ENCODE results near the gene CERS5.

Gene CERS5

GRCh38 chr12:50198829-50199228 lies 31.7 kb upstream of the CERS5 start:
- Histone ChIP-seq H3K4me1 (ENCODE audit: insufficient read depth, low read length) (peaks cover 8% of the 10 kb centered on the region), H3K27ac (ENCODE audit: low read depth, low read length) (no peak overlapping the region), H3K9me3 (ENCODE audit: low read length) (no peaks in the 10 kb centered on the region), H3K36me3 (ENCODE audit: insufficient read depth, low read length) (peaks cover 26% of the 10 kb centered on the region), H3K27me3 (ENCODE audit: control insufficient read depth in 1 of 2, insufficient read depth in 2 of 2, low read length in 2 of 2) (no peaks in the 10 kb centered on the region), H3K9ac (ENCODE audit: low read length) (no peak overlapping the region), H3K4me3 (ENCODE audit: low read depth in 1 of 2, low read length in 2 of 2) (no peak overlapping the region)

GRCh38 chr12:50197297-50197727 lies 30.1 kb upstream of the CERS5 start:
- Histone ChIP-seq H3K4me1 (ENCODE audit: insufficient read depth, low read length) (peaks cover 8% of the 10 kb centered on the region), H3K27ac (ENCODE audit: low read depth, low read length) (no peak overlapping the region), H3K9ac (ENCODE audit: low read length) (no peak overlapping the region), H3K27me3 (ENCODE audit: control insufficient read depth in 1 of 2, insufficient read depth in 2 of 2, low read length in 2 of 2) (no peaks in the 10 kb centered on the region), H3K36me3 (ENCODE audit: insufficient read depth, low read length) (peaks cover 32% of the 10 kb centered on the region), H3K4me3 (ENCODE audit: low read depth in 1 of 2, low read length in 2 of 2) (no peak overlapping the region), H3K9me3 (ENCODE audit: low read length) (no peaks in the 10 kb centered on the region)

GRCh38 chr12:50196537-50196936 lies 29.4 kb upstream of the CERS5 start:
- H3K4me3 ChIP-seq (ENCODE audit: low read depth in 1 of 2, low read length in 2 of 2): no peak overlapping the region
- H3K4me1 ChIP-seq (ENCODE audit: insufficient read depth, low read length): peaks cover 8% of the 10 kb centered on the region
- H3K9me3 ChIP-seq (ENCODE audit: low read length): no peaks in the 10 kb centered on the region
- H3K27ac ChIP-seq (ENCODE audit: low read depth, low read length): no peak overlapping the region
- H3K9ac ChIP-seq (ENCODE audit: low read length): no peak overlapping the region
- peaks cover 30% of the 10 kb centered on the region for H3K36me3 ChIP-seq (ENCODE audit: insufficient read depth, low read length)
- H3K27me3 ChIP-seq (ENCODE audit: control insufficient read depth in 1 of 2, insufficient read depth in 2 of 2, low read length in 2 of 2): no peaks in the 10 kb centered on the region

- Histone ChIP-seq H3K36me3 (ENCODE audit: insufficient read depth, low read length) (peaks cover 28% of the 10 kb centered on the region), H3K4me1 (ENCODE audit: insufficient read depth, low read length) (peaks cover 8% of the 10 kb centered on the region), H3K9ac (ENCODE audit: low read length) (no peak overlapping the region)
Observed at GRCh38 chr12:50195832-50196231, 28.7 kb upstream of the CERS5 start.

GRCh38 chr12:50192908-50193307 lies 25.7 kb upstream of the CERS5 start:
- Histone ChIP-seq H3K9me3 (ENCODE audit: low read length) (no peaks in the 10 kb centered on the region), H3K27ac (ENCODE audit: low read depth, low read length) (no peak overlapping the region), H3K36me3 (ENCODE audit: insufficient read depth, low read length) (peaks cover 11% of the 10 kb centered on the region)

More at GRCh38 chr12:50195832-50196231, 28.7 kb upstream of the CERS5 start:
- no peak overlapping the region for H3K27ac ChIP-seq (ENCODE audit: low read depth, low read length)
- no peaks in the 10 kb centered on the region for H3K9me3 ChIP-seq (ENCODE audit: low read length)
- no peaks in the 10 kb centered on the region for H3K27me3 ChIP-seq (ENCODE audit: control insufficient read depth in 1 of 2, insufficient read depth in 2 of 2, low read length in 2 of 2)
- H3K4me3 ChIP-seq (ENCODE audit: low read depth in 1 of 2, low read length in 2 of 2): no peak overlapping the region

GRCh38 chr12:50192236-50192635 lies 25.1 kb upstream of the CERS5 start:
- H3K36me3 ChIP-seq (ENCODE audit: insufficient read depth, low read length): peaks cover 11% of the 10 kb centered on the region
- no peak overlapping the region for H3K27ac ChIP-seq (ENCODE audit: low read depth, low read length)
- peaks cover 22% of the 10 kb centered on the region for H3K4me1 ChIP-seq (ENCODE audit: insufficient read depth, low read length)
- H3K27me3 ChIP-seq (ENCODE audit: control insufficient read depth in 1 of 2, insufficient read depth in 2 of 2, low read length in 2 of 2): no peaks in the 10 kb centered on the region
- no peak overlapping the region for H3K9ac ChIP-seq (ENCODE audit: low read length)
- no peak overlapping the region for H3K4me3 ChIP-seq (ENCODE audit: low read depth in 1 of 2, low read length in 2 of 2)
- H3K9me3 ChIP-seq (ENCODE audit: low read length): no peaks in the 10 kb centered on the region

More at GRCh38 chr12:50192908-50193307, 25.7 kb upstream of the CERS5 start:
- H3K9ac ChIP-seq (ENCODE audit: low read length): no peak overlapping the region
- no peak overlapping the region for H3K4me3 ChIP-seq (ENCODE audit: low read depth in 1 of 2, low read length in 2 of 2)
- H3K27me3 ChIP-seq (ENCODE audit: control insufficient read depth in 1 of 2, insufficient read depth in 2 of 2, low read length in 2 of 2): no peaks in the 10 kb centered on the region
- H3K4me1 ChIP-seq (ENCODE audit: insufficient read depth, low read length): peaks cover 18% of the 10 kb centered on the region

GRCh38 chr12:50190859-50191258 lies 23.7 kb upstream of the CERS5 start:
- Histone ChIP-seq H3K27me3 (ENCODE audit: control insufficient read depth in 1 of 2, insufficient read depth in 2 of 2, low read length in 2 of 2) (no peaks in the 10 kb centered on the region), H3K27ac (ENCODE audit: low read depth, low read length) (no peak overlapping the region), H3K36me3 (ENCODE audit: insufficient read depth, low read length) (peaks cover 11% of the 10 kb centered on the region), H3K9ac (ENCODE audit: low read length) (no peak overlapping the region), H3K9me3 (ENCODE audit: low read length) (no peaks in the 10 kb centered on the region), H3K4me3 (ENCODE audit: low read depth in 1 of 2, low read length in 2 of 2) (no peak overlapping the region), H3K4me1 (ENCODE audit: insufficient read depth, low read length) (peaks cover 14% of the 10 kb centered on the region)

- H3K27ac ChIP-seq (ENCODE audit: low read depth, low read length): no peak overlapping the region
- peaks cover 11% of the 10 kb centered on the region for H3K36me3 ChIP-seq (ENCODE audit: insufficient read depth, low read length)
- no peaks in the 10 kb centered on the region for H3K27me3 ChIP-seq (ENCODE audit: control insufficient read depth in 1 of 2, insufficient read depth in 2 of 2, low read length in 2 of 2)
- H3K4me3 ChIP-seq (ENCODE audit: low read depth in 1 of 2, low read length in 2 of 2): no peak overlapping the region
- H3K9ac ChIP-seq (ENCODE audit: low read length): no peak overlapping the region
- H3K4me1 ChIP-seq (ENCODE audit: insufficient read depth, low read length): peaks cover 14% of the 10 kb centered on the region
- no peaks in the 10 kb centered on the region for H3K9me3 ChIP-seq (ENCODE audit: low read length)
Observed at GRCh38 chr12:50188875-50189575, 21.9 kb upstream of the CERS5 start.

- Histone ChIP-seq H3K4me1 (ENCODE audit: insufficient read depth, low read length) (peaks cover 14% of the 10 kb centered on the region), H3K9ac (ENCODE audit: low read length) (no peak overlapping the region), H3K4me3 (ENCODE audit: low read depth in 1 of 2, low read length in 2 of 2) (no peak overlapping the region)
Observed at GRCh38 chr12:50188241-50188781, 21.1 kb upstream of the CERS5 start.

GRCh38 chr12:50187084-50187900 lies 20.1 kb upstream of the CERS5 start:
- Histone ChIP-seq H3K9ac (ENCODE audit: low read length) (no peak overlapping the region), H3K4me3 (ENCODE audit: low read depth in 1 of 2, low read length in 2 of 2) (no peak overlapping the region), H3K27ac (ENCODE audit: low read depth, low read length) (no peak overlapping the region), H3K9me3 (ENCODE audit: low read length) (no peaks in the 10 kb centered on the region), H3K4me1 (ENCODE audit: insufficient read depth, low read length) (peaks cover 14% of the 10 kb centered on the region), H3K36me3 (ENCODE audit: insufficient read depth, low read length) (peaks cover 2% of the 10 kb centered on the region), H3K27me3 (ENCODE audit: control insufficient read depth in 1 of 2, insufficient read depth in 2 of 2, low read length in 2 of 2) (no peaks in the 10 kb centered on the region)

More at GRCh38 chr12:50188241-50188781, 21.1 kb upstream of the CERS5 start:
- Histone ChIP-seq H3K9me3 (ENCODE audit: low read length) (no peaks in the 10 kb centered on the region), H3K27ac (ENCODE audit: low read depth, low read length) (no peak overlapping the region), H3K27me3 (ENCODE audit: control insufficient read depth in 1 of 2, insufficient read depth in 2 of 2, low read length in 2 of 2) (no peaks in the 10 kb centered on the region), H3K36me3 (ENCODE audit: insufficient read depth, low read length) (peaks cover 11% of the 10 kb centered on the region)

GRCh38 chr12:50186681-50187080 lies 19.5 kb upstream of the CERS5 start:
- Histone ChIP-seq H3K4me3 (ENCODE audit: low read depth in 1 of 2, low read length in 2 of 2) (no peak overlapping the region), H3K9me3 (ENCODE audit: low read length) (no peaks in the 10 kb centered on the region), H3K4me1 (ENCODE audit: insufficient read depth, low read length) (peaks cover 14% of the 10 kb centered on the region), H3K9ac (ENCODE audit: low read length) (no peak overlapping the region), H3K27me3 (ENCODE audit: control insufficient read depth in 1 of 2, insufficient read depth in 2 of 2, low read length in 2 of 2) (no peaks in the 10 kb centered on the region), H3K36me3 (ENCODE audit: insufficient read depth, low read length) (peaks cover under 1% of the 10 kb centered on the region), H3K27ac (ENCODE audit: low read depth, low read length) (no peak overlapping the region)
